ENCODE results near the gene COL13A1. TPM values are rescaled to one million over a fixed set of nuclear protein-coding genes. Genes with fewer than 3 reads are reported as not detected.

Gene COL13A1
- polyA plus RNA-seq, 1 experiment, result 11.9 TPM

DNA sequence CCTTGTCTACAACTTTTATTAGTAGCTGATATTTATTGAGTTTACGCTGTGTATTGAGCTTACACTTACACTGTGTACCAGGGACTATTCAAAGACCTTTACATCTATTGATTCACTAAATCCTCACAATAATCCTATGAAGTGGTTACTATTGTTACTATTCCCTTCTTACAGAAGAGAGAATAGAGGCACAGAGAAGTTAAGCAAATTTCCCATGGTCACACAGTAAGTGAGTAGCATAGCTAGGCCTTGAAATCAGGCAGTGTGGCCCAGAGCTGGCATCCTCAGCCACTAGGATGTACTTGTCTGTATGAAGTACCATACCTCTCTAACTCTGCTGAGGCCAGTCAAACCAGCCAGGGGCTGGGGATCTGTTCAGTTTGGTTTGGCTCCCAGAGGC is 7.6 kb downstream of the COL13A1 start:
- no peak for DNase-seq (ENCODE audit: low read depth)
- ChIA-PET CTCF (interaction anchor here (1.9 to 2.4 kb wide), 4 partner anchors 9 to 21 kb away, joined by 4 to 7 read pairs (median 6); no protein-coding TSS in a partner anchor), POLR2A (no interaction called here)
- H3K4me3 ChIP-seq (ENCODE audit: low read depth, low read length), result no peak overlapping the region
- H3K36me3 ChIP-seq (ENCODE audit: control insufficient read depth, insufficient read depth, low read length), result no peaks in the 10 kb centered on the region
- H3K27me3 ChIP-seq (ENCODE audit: control insufficient read depth, insufficient read depth, low read length), result no peaks in the 10 kb centered on the region
- TF ChIP-seq, protein P1, sequence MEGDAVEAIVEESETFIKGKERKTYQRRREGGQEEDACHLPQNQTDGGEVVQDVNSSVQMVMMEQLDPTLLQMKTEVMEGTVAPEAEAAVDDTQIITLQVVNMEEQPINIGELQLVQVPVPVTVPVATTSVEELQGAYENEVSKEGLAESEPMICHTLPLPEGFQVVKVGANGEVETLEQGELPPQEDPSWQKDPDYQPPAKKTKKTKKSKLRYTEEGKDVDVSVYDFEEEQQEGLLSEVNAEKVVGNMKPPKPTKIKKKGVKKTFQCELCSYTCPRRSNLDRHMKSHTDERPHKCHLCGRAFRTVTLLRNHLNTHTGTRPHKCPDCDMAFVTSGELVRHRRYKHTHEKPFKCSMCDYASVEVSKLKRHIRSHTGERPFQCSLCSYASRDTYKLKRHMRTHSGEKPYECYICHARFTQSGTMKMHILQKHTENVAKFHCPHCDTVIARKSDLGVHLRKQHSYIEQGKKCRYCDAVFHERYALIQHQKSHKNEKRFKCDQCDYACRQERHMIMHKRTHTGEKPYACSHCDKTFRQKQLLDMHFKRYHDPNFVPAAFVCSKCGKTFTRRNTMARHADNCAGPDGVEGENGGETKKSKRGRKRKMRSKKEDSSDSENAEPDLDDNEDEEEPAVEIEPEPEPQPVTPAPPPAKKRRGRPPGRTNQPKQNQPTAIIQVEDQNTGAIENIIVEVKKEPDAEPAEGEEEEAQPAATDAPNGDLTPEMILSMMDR (IDR thresholded peaks at IDR 0.05; ENCODE audit: insufficient read depth, low read depth, low read length), result no peak

DNA sequence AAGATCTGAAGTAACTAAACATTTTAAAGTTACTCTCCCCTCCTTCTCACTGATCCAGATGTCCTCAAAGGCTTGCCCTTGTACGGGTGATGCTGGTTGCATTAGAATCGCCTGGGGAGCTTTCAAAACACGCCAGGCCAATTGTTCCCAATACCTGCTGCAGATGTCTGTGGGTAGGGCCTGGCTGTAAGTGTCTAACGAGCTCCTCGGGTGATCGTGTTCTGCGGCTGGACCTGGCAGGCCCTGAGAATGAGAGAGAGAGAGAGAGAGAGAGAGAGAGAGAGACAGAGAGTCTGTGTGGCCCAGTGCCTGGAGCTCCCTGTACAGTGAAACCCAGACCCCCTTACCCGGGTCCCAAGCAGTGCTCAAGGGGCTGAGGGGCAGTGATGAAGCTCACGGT is 8.4 kb downstream of the COL13A1 start:
- ChIA-PET CTCF (interaction anchor here (0.9 to 2.4 kb wide), 4 partner anchors 9 to 148 kb away, joined by 3 to 7 read pairs (median 4); partner anchors contain the start of gene COL13A1), POLR2A (interaction anchor here (0.6 to 0.9 kb wide), 2 partner anchors 41 to 102 kb away, joined by 3 to 5 read pairs; no protein-coding TSS in a partner anchor)
- DNase-seq (ENCODE audit: low read depth), result no peak
- Histone ChIP-seq H3K4me3 (ENCODE audit: low read depth, low read length) (no peak overlapping the region), H3K27me3 (ENCODE audit: control insufficient read depth, insufficient read depth, low read length) (no peaks in the 10 kb centered on the region), H3K36me3 (ENCODE audit: control insufficient read depth, insufficient read depth, low read length) (no peaks in the 10 kb centered on the region)
- TF ChIP-seq, protein P1 (IDR thresholded peaks at IDR 0.05; ENCODE audit: insufficient read depth, low read depth, low read length), result no peak

DNA sequence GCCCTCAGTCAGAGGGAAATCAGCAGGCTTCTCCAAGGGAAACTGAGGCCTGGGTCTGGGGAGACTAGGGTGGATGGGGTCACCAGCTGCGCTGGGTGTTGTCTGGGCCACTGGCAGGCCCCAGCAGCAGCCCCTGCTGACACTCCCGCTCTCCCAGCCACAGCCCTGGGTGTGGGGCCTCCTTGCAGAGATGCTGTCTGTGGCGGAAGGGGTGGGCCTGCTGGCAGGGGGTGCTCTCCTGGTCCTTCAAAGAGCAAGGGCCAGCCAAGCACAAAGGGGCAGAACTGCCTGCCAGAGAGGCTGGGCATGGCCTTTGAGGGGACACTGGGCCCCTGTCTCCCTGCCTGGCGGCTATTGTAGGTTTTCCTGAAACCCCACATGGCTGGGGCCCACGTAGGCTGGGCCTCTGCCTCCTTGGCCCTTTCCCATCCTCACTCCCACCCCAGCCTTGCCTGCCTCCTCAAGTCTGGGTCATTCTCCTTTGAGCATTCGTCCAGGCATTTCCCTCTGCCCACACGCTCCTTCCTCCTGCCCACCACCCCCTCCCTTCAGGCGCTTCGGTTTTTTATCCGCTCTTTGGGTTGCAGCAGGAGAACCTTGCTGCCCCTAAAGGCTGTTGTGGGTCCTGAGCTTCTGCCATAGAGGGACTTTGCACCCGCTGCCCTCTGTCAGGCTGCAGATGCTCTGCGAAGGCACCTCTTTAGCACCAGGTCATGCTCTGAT is 9.1 kb downstream of the COL13A1 start:
- CTCF ChIA-PET, result interaction anchor here (0.5 to 2.4 kb wide), 7 partner anchors 9 to 147 kb away, joined by 3 to 7 read pairs (median 3); partner anchors contain the start of gene COL13A1

DNA sequence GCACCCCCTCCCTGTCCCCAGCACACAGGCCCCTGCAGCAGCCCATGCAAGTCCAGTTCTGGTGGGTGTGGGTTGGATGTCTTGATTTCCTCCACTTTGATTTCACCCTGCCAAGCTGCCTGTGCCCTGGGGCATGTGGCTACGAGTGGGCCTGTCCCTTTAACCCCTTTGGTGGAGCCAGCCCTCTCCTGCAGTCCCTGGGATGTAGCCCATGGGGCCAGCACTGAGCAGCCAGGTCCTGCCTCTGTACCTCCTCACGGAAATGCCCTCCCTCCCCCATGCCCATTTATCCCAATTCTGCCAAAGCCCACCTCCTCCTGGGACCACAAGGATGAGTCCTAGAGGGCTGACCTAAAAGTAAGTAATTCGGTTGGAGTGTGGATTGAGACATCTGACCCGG is 11.9 kb downstream of the COL13A1 start:
- CTCF ChIA-PET, result interaction anchor here (0.6 to 1.6 kb wide), 3 partner anchors 14 to 1044 kb away, joined by 3 to 4 read pairs (median 3); no protein-coding TSS in a partner anchor
- no peak for DNase-seq (ENCODE audit: low read depth)
- H3K36me3 ChIP-seq (ENCODE audit: control insufficient read depth, insufficient read depth, low read length), result no peaks in the 10 kb centered on the region
- POLR2A ChIA-PET, result no interaction called here
- H3K4me3 ChIP-seq (ENCODE audit: low read depth, low read length), result no peak overlapping the region
- TF ChIP-seq, protein P1 (IDR thresholded peaks at IDR 0.05; ENCODE audit: insufficient read depth, low read depth, low read length), result no peak
- no peaks in the 10 kb centered on the region for H3K27me3 ChIP-seq (ENCODE audit: control insufficient read depth, insufficient read depth, low read length)

More for the DNA sequence above, 9.1 kb downstream of the COL13A1 start:
- Histone ChIP-seq H3K27me3 (ENCODE audit: control insufficient read depth, insufficient read depth, low read length) (no peaks in the 10 kb centered on the region), H3K4me3 (ENCODE audit: low read depth, low read length) (no peak overlapping the region), H3K36me3 (ENCODE audit: control insufficient read depth, insufficient read depth, low read length) (no peaks in the 10 kb centered on the region)
- TF ChIP-seq, protein P1 (IDR thresholded peaks at IDR 0.05; ENCODE audit: insufficient read depth, low read depth, low read length), result no peak
- no peak for DNase-seq (ENCODE audit: low read depth)
- POLR2A ChIA-PET, result interaction anchor here (0.6 to 0.9 kb wide), 2 partner anchors 42 to 102 kb away, joined by 3 to 5 read pairs; no protein-coding TSS in a partner anchor

DNA sequence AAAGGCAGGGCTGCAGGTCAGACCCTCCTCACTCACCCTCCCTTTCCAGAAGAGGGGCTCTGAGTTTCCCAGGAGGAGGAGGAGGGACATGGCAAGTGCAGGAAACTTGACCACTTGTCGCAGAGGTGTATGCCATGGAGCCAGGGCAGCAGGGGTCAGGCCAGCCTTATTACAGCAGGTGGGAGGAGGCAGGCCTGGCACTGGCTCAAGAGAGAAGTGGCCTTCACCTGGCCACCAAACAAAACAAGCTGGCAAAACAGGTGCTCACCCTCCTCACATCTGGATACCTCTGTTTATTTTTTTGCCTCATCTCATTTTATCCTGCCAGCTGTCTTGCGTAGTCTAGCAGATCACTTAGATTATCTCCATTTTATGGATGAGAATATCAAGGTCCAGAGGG is 12.5 kb downstream of the COL13A1 start:
- Histone ChIP-seq H3K4me3 (ENCODE audit: low read depth, low read length) (no peak overlapping the region), H3K36me3 (ENCODE audit: control insufficient read depth, insufficient read depth, low read length) (no peaks in the 10 kb centered on the region), H3K27me3 (ENCODE audit: control insufficient read depth, insufficient read depth, low read length) (no peaks in the 10 kb centered on the region)
- DNase-seq (ENCODE audit: low read depth), result no peak
- ChIA-PET POLR2A (no interaction called here), CTCF (interaction anchor here (0.6 to 1.6 kb wide), 3 partner anchors 15 to 1044 kb away, joined by 3 to 4 read pairs (median 3); no protein-coding TSS in a partner anchor)
- TF ChIP-seq, protein P1 (IDR thresholded peaks at IDR 0.05; ENCODE audit: insufficient read depth, low read depth, low read length), result no peak

Measured in BJ (cell line).